SK-N-SH treated with all-trans-retinoic acid at 6 μM for 48 hours (cell line): ENCODE measurements around the gene MAP7.

Source experiments
- CSDC2 ChIP-seq: fragments of 250-450 bp; sonication (Bioruptor Pico); IDR thresholded peaks from 2 replicates; pipeline ENCODE4 v1.5.0; 2020; ENCODE audit warnings: mild to moderate bottlenecking, moderate library complexity
- RARB ChIP-seq: fragments of 250-450 bp; sonication (Bioruptor Pico); IDR thresholded peaks from 2 replicates; pipeline ENCODE4 v1.8.0; 2021; ENCODE audit warnings: mild to moderate bottlenecking, moderate library complexity
- SNAI2 ChIP-seq: fragments of 250-450 bp; sonication (Bioruptor Pico); IDR thresholded peaks from 2 replicates; pipeline ENCODE4 v1.5.0; 2020; ENCODE audit warnings: mild to moderate bottlenecking, moderate library complexity
- TF ChIP-seq, protein P1 (sequence below): fragments of 250-450 bp; sonication (Bioruptor Pico); IDR thresholded peaks from 2 replicates; pipeline ENCODE4 v1.8.0; 2020; ENCODE audit warnings: mild to moderate bottlenecking, moderate library complexity, borderline replicate concordance

DNA sequence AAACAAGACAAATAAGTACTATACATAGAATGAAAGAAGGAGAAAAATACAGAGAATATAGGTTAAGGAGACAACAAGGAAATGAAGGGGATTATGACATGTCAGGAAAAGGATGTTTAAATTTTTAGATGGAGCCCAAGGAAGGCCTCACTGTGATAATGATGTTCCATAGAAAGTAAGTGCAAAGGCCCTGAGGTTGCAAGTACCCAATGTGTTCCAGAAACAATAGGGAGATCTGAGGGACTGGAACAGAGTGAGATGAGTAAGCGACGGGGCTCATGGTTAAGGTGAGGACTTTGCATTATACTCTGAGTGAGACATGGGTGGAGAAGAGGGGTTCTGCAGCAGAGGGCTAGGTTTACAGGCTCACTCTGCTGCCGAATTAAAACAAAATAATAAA, 137.8 kb downstream of the MAP7 start:
- TF ChIP-seq, protein P1, sequence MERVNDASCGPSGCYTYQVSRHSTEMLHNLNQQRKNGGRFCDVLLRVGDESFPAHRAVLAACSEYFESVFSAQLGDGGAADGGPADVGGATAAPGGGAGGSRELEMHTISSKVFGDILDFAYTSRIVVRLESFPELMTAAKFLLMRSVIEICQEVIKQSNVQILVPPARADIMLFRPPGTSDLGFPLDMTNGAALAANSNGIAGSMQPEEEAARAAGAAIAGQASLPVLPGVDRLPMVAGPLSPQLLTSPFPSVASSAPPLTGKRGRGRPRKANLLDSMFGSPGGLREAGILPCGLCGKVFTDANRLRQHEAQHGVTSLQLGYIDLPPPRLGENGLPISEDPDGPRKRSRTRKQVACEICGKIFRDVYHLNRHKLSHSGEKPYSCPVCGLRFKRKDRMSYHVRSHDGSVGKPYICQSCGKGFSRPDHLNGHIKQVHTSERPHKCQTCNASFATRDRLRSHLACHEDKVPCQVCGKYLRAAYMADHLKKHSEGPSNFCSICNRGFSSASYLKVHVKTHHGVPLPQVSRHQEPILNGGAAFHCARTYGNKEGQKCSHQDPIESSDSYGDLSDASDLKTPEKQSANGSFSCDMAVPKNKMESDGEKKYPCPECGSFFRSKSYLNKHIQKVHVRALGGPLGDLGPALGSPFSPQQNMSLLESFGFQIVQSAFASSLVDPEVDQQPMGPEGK (CRISPR knock-in tag): no peak
- TF ChIP-seq SNAI2 (CRISPR knock-in tag) (no peak), RARB (no peak), CSDC2 (CRISPR knock-in tag) (no peak)
